Lung (tissue), 12 donors: Measurements from ENCODE around the gene TRIM25. TPM values are rescaled to one million over a fixed set of nuclear protein-coding genes. Genes with fewer than 3 reads are reported as not detected.

ENCODE experiments used
- ATAC-seq: fragments of 200-7000 bp; cut with Tn5 transposase; one replicate; pipeline ENCODE4 v1.9.1; 2020; ENCODE audit warnings: moderate number of reproducible peaks; ENCODE audit not compliant: insufficient read depth, low FRiP score
- DNase-seq, 3 donors: peaks; one replicate each; pipeline ENCODE4 v3.0.0-alpha.2; 2013 to 2017
- H3K27ac ChIP-seq, 2 donors: one replicate each; pipeline ENCODE4 v1.5.1; 2013; ENCODE audit warnings: mild to moderate bottlenecking in 2 of 2, moderate library complexity in 2 of 2, control low read depth in 1 of 2, inconsistent platforms in 1 of 2, low read depth in 1 of 2, low read length in 1 of 2
- H3K27me3 ChIP-seq, 3 donors: one replicate each; pipeline ENCODE4 v1.5.1; 2013; ENCODE audit warnings: low read length in 2 of 3; ENCODE audit not compliant: control insufficient read depth in 3 of 3, insufficient read depth in 3 of 3
- H3K36me3 ChIP-seq, 4 donors: one replicate each; pipeline ENCODE4 v1.5.1; 2013; ENCODE audit warnings: low read length in 4 of 4, mild to moderate bottlenecking in 1 of 4, moderate library complexity in 1 of 4; ENCODE audit not compliant: control insufficient read depth in 4 of 4, insufficient read depth in 4 of 4
- H3K4me1 ChIP-seq, 5 donors: one replicate each; pipeline ENCODE4 v1.5.1; 2013; ENCODE audit warnings: low read length in 5 of 5, mild to moderate bottlenecking in 2 of 5, moderate library complexity in 1 of 5; ENCODE audit not compliant: control insufficient read depth in 5 of 5, insufficient read depth in 5 of 5
- H3K4me3 ChIP-seq: one replicate; pipeline ENCODE4 v1.5.1; 2013; ENCODE audit warnings: mild to moderate bottlenecking, control low read depth, moderate library complexity
- H3K9ac ChIP-seq, 2 donors: one replicate each; pipeline ENCODE4 v1.5.1; 2013; ENCODE audit warnings: low read length in 2 of 2, control low read depth in 1 of 2; ENCODE audit not compliant: insufficient read depth in 1 of 2
- H3K9me3 ChIP-seq, 4 donors: one replicate each; pipeline ENCODE4 v1.5.1; 2013; ENCODE audit warnings: low read length in 3 of 4, mild to moderate bottlenecking in 1 of 4, moderate library complexity in 1 of 4; ENCODE audit not compliant: control insufficient read depth in 4 of 4, insufficient read depth in 3 of 4
- WGBS, 2 donors: extraction: QIAGEN DNeasy Blood & Tissue Kit; methylation state at CpG; one replicate each; pipeline ENCODE4 v1.1.7; 2013; 5-methylcytosine and 5-hydroxymethylcytosine counted together
- polyA plus RNA-seq, 2 donors: library from polyadenylated mRNA; stranded (reverse); fragments of 200-250 nt; gene quantifications; one replicate each; pipeline ENCODE4 v1.2.1, GENCODE V29; 2013
- total RNA-seq, 2 donors: library from RNA; depleted of rRNA in 1 of 2; stranded (reverse); fragments of >200 nt in 1 of 2; gene quantifications; one replicate each; pipeline ENCODE4 v1.2.1, GENCODE V29; 2014 to 2021
- TF ChIP-seq, protein P1 (sequence below): IDR thresholded peaks from 2 replicates; pipeline ENCODE4 v1.5.1; 2012; ENCODE audit warnings: mild to moderate bottlenecking; ENCODE audit errors: control extremely low read depth, extremely low read depth
- donor health status: control.
- donor health status: control.
- donor health status: Bipolar disorder and iron deficiency.
- donor health status: healthy.
- donor health status: DM: yes; HTN: yes; CAD: no.

TRIM25 gene
- total and polyA plus RNA-seq, 4 donors, result 22.7 to 88.7 (median 43.7) TPM

DNA sequence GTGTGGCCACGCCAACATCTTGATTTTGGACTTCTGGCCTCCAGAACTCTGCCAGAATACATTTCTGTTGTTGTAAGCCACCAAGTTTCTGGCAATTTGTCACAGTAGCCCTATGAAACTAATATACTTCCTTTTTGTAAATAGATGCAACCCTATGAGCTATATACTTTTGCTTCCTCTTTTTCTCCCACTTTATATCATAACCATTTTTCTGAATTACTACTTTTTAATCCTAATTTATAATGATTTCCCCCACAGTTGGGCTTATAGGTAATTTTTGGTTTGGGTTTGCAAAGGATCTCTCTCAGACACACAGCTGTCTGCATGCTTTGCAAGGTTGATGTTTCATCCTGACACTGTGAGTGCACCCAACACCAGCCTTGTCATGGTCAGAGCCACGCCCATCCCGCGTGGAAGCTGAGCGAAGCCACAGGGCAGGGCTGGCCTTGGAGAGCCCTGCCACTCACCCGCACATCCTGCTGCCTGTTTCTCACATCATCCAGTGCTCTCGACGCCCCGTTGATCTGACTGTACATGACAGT lies 5.8 kb downstream of the TRIM25 start:
- ATAC-seq (peak; percentile 60), DNase-seq (no peak)
- H3K9me3 ChIP-seq, result no peaks in the 10 kb centered on the region
- H3K27me3 ChIP-seq, result no peaks in the 10 kb centered on the region
- 42 to 54% methylated on average over 9 of the region's 9 CpGs for WGBS, 2 donors
- peaks cover 2 to 14% (median 6%) of the 10 kb centered on the region in 5 donors for H3K4me1 ChIP-seq
- H3K36me3 ChIP-seq, result peaks cover 13 to 31% (median 21%) of the 10 kb centered on the region in 4 donors
- no peak overlapping the region for H3K9ac ChIP-seq
- TF ChIP-seq, protein P1, sequence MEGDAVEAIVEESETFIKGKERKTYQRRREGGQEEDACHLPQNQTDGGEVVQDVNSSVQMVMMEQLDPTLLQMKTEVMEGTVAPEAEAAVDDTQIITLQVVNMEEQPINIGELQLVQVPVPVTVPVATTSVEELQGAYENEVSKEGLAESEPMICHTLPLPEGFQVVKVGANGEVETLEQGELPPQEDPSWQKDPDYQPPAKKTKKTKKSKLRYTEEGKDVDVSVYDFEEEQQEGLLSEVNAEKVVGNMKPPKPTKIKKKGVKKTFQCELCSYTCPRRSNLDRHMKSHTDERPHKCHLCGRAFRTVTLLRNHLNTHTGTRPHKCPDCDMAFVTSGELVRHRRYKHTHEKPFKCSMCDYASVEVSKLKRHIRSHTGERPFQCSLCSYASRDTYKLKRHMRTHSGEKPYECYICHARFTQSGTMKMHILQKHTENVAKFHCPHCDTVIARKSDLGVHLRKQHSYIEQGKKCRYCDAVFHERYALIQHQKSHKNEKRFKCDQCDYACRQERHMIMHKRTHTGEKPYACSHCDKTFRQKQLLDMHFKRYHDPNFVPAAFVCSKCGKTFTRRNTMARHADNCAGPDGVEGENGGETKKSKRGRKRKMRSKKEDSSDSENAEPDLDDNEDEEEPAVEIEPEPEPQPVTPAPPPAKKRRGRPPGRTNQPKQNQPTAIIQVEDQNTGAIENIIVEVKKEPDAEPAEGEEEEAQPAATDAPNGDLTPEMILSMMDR, result no peak
- H3K4me3 ChIP-seq, result no peak overlapping the region
- H3K27ac ChIP-seq, result peak overlapping the region in 1 of 2 donors; percentile 27

DNA sequence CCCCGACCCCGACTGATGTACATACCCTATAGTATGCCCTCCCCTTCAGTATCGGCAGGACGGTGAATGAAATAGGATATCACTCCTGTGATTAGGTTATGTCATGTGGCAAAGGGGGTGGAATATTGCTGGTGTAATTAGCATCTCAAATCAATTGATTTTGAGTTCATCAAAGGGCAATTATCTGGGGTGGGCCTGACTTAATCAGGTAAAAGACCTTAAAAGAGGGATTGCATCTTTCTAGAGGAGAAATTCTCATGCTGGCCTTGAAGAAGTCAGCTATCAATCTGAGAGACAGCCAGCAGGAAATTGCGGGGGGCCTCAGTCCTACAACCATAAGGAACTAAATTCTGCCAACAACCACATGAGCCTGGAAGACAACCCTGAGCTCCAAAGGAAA lies 10.3 kb downstream of the TRIM25 start:
- Histone ChIP-seq H3K36me3 (peaks cover 22 to 61% (median 26%) of the 10 kb centered on the region in 4 donors), H3K27ac (no peak overlapping the region), H3K9ac (no peak overlapping the region), H3K27me3 (no peaks in the 10 kb centered on the region), H3K4me3 (no peak overlapping the region), H3K4me1 (no peaks in the 10 kb centered on the region), H3K9me3 (no peaks in the 10 kb centered on the region)
- DNase-seq, result no peak
- ATAC-seq, result no peak
- TF ChIP-seq, protein P1, result no peak
- 84 to 97% methylated on average over 5 of the region's 5 CpGs for WGBS, 2 donors

DNA sequence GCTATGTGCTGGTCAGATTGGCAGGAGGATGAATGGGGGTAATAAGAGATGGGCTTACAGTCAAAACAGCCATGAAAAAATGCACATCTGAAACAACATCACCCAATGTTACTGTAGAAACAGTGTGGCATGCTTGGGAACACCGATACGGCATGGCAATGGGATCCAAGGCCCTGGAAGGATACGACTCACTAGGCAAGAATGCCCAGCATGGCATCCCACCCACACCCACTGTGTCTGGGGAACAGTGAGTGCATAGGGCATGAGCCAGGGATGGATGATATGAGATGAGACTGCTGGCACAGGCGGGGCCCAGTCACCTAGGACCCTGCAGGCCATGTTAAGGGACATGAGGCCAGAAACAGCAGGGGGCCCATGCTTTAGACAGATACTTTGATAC lies 11.5 kb downstream of the TRIM25 start:
- no peak overlapping the region for H3K27ac ChIP-seq
- no peak for DNase-seq
- H3K4me3 ChIP-seq, result no peak overlapping the region
- no peaks in the 10 kb centered on the region for H3K4me1 ChIP-seq
- WGBS, 2 donors, result 91 to 94% methylated on average over 4 of the region's 4 CpGs
- no peaks in the 10 kb centered on the region for H3K27me3 ChIP-seq
- TF ChIP-seq, protein P1, result no peak
- no peak overlapping the region for H3K9ac ChIP-seq
- ATAC-seq, result no peak
- peaks cover 23 to 63% (median 28%) of the 10 kb centered on the region in 4 donors for H3K36me3 ChIP-seq
- no peaks in the 10 kb centered on the region for H3K9me3 ChIP-seq

DNA sequence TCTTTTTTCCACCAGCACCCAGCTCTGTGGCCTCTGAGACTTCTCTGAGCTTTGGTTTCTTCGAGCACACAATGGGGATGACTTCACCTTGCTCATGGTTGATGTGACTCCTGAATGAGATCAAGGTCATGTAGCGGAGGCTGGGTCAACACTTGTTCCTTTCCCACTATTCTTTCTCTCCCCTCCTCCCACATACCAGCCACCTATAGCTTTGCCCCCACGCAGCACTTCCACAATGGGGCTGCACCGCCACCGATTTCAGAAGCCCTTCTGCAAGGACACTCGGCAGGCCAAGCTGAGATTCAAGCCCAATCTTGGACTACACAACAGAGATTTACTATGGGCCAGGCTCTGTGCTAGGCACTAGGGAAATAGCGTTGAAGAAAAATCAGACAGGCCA lies 14.4 kb downstream of the TRIM25 start:
- Histone ChIP-seq H3K4me1 (no peaks in the 10 kb centered on the region), H3K4me3 (no peak overlapping the region), H3K9ac (no peak overlapping the region), H3K27me3 (no peaks in the 10 kb centered on the region), H3K27ac (no peak overlapping the region), H3K9me3 (no peaks in the 10 kb centered on the region), H3K36me3 (peaks cover 22 to 71% (median 34%) of the 10 kb centered on the region in 4 donors)
- DNase-seq (no peak), ATAC-seq (no peak)
- TF ChIP-seq, protein P1, result no peak
- 96 to 98% methylated on average over 7 of the region's 7 CpGs for WGBS, 2 donors
